HG03439 (cell line): ENCODE data around the gene UCP3.

Experiments used
- ATAC-seq: cut with Tn5 transposase; IDR thresholded peaks from one replicate; pipeline ENCODE4 v1.9.1; 2021; ENCODE audit warnings: mild to moderate bottlenecking, moderate library complexity; ENCODE audit not compliant: unreplicated experiment

The UCP3 gene

DNA sequence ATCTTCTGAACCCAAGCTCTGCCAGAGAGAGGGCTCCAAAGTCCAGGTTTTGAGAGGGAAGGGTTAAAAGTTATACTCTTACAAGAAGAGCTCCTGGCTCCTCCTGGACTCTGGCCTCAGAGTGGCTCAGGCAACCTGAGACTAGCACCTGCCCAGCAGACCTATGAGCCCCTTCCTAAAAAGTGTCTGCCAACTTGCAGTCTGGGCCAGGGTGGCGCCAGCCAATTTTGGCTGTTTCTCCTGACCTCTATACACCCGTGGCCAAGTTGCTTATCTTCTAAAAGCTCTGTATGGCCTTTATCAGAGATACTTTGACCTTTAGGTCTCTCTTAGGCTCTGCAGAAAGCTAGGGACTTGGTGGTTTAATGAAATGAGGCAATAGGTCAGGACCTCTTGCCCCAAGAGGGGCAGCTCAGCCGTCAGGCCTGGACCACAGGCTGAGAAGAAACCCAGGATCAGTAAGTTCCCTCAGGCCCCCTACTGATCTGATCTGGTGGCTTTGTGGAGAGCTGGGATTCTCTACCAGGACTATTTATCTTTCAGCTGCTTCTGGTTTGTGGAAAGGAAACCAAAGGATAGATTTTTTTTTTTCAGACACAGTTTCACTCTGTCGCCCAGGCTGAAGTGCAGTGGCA, 10.3 kb upstream of the UCP3 start:
- no peak for ATAC-seq

- ATAC-seq, result no peak
These were observed 9.6 kb upstream of the UCP3 start for GRCh38 chr11:74018331-74019005.

DNA sequence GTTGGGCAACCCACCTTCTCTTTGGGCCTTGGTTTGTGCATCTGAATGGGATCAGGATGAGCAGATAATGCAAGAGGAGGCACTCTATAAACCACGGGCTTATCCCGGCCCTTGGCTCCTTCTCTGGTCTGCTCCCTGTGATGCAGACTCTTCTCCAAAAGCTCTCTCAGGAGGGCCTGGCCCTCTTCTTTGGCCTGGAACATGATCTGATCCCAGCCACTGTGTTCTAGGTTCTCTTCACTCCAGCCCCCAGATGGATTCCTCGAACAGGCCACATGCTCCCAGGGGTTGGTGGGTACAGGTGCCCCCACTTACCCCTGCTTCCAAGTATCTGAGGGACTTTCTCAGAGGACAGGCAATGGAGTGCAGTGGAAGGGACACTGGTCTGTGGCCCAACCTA, 8.7 kb upstream of the UCP3 start:
- no peak for ATAC-seq

DNA sequence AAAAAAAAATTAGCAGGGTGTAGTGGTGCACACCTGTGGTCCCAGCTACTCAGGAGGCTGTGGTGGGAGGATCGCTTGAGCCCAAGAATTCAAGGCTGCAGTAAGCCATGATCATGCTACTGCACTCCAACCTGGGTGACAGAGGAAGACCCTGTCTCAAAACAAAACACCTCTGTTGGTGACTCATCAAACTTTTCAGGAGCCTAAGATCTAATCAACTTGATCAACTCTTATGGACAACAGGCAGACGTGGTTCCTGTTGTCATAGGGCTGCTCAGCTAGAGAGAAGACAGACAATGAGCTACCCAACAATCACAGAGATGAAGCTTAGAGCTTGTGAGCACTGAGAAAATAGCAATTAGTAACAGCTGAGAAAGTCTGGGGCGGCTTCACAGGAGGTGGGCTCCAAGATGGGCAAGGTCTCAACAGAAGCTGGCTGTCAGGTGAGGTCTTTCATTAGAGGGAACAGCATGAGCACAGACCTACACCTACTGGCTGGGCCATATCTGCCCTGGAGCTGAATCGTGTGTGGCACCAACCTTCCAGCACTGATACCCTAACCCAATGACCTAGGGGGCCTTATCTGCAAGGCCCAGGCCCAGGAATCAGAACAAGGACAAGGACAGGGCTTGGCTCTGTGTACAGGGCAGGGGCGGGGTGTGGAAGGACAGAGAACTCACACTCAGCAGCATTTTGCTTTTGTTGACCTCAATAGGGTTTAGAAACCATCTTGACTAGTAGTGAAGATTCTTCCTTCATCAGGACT, 7.2 kb upstream of the UCP3 start:
- ATAC-seq, result no peak

GRCh38 chr11:74014880-74015279, 6.0 kb upstream of the UCP3 start:
- no peak for ATAC-seq

GRCh38 chr11:74013141-74013540, 4.3 kb upstream of the UCP3 start:
- no peak for ATAC-seq

- ATAC-seq, result no peak
These were observed 3.4 kb upstream of the UCP3 start for GRCh38 chr11:74012074-74012809.

DNA sequence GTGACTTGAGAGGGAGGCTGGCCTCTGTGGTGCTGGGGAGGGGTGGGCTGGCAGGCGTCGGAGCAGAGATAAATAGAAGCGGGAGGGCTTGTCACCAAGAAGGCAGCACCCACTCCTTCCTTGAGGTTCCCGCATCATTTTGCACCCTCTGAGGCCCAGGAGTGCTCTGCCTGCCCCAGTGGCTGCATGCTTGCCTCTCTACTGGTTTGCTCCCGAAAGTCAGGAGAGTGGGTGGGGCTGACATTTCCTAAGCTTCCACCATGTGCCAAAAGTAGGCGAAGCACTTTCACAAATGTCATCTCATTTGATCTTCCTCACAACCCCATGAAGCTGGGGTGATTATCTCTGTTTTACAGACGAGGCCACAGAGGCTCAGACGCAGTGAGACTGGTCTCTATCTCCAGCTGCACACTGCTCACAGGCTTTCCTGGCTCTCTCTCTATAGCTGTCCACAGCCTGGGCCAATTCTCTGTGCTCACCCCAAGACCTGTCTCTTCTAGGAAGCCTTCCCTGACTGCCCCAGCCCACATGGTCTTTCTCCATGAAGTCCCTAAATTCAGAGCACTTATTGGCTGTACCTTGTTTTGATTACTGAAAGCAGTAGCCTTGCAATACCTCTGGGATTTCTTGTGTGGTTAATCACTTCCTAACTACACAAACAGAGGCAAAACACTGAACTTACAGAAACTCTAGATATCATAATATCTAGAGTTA, 2.6 kb upstream of the UCP3 start:
- peak; percentile 64 for ATAC-seq

DNA sequence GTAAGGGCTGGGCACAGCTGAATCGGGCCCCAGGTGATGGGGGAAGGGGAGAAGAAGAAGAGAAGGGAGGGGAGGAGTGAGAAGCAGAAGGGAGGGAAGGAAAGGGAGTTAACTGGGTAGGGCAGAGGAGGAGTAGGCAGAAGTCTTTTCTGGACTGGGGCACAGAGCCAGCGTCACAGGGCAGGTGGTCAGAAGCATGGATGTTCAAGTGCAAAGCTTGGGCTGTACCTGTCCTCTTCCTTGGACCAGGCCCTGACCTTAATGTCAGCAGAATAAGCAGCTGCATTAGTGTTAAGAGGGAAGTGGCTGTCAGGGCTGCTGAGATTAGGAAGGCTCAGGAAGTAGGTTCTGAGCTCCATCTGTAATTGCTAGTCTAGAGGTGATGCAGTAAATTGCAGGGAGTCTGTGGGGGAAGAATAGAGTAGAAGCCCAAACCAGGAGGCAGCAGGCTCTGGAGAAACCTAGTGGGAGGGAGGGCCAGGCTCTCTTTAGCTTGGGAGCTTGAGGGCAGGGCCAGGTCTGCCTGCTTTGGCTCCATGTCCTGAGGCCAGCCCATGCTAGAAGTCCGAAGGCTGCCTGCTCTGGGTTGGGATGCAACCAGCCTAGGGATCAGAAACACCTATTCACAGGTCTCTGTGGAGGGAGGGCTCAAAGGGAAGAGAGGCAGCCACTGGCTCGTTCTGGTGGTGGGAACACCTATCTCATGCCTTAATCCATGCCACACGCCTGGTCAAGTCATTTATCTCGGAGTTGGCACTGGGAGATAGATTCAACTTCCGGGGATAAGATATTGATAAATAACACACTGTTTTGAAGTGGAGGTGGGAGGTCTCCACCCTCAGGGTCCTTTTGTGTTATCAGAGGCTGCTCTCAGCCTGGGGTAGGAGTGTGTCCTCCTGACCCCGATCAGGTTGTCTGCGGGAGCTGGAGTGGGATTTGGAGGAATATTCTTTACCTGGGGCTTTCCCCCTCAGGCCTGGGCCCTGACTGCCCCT, 1.7 kb upstream of the UCP3 start:
- no peak for ATAC-seq

DNA sequence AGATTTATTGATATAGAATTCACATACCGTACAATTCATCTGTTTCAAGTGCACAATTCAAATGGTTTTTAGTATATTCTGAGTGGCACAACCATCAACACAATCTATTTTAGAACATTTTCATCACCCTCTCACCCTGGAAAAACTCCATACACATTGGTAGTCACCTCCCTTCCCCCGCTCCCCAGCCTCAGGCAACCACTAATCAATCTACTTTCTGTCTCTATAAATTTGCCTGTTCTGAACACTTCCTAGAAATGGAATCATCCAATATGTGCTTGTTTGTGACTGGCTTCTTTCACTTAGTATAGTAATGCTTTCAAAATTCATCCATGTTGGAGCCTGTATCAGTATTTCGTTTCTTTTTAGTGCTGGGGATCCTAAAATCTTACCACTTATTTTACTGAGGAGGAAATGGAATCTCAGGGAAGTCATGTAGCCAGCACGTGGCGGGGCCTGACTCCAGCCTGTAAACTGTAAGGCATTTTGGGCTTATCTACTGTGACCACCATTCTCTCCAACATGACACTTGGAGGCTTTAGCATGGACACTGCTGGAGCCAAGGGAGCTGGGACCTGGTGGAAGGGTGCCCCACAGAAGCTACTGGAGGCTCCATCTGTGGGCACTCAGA, 905 bp upstream of the UCP3 start:
- ATAC-seq, result no peak

DNA sequence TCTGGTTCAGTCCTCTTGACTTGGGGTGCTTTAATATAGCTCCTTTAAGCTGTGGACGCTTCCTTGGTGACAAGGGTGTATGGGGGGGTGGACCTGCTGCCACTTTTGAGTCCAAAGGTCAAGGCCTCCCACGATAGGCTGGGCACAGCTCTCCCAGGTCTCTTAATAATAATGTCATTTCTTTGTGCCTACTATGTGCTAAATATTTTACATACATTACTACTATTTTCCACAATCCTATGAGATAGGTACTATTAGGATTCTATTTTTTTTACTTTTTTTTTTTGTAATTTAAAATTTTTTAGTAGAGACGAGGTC, 304 bp upstream of the UCP3 start:
- no peak for ATAC-seq

DNA sequence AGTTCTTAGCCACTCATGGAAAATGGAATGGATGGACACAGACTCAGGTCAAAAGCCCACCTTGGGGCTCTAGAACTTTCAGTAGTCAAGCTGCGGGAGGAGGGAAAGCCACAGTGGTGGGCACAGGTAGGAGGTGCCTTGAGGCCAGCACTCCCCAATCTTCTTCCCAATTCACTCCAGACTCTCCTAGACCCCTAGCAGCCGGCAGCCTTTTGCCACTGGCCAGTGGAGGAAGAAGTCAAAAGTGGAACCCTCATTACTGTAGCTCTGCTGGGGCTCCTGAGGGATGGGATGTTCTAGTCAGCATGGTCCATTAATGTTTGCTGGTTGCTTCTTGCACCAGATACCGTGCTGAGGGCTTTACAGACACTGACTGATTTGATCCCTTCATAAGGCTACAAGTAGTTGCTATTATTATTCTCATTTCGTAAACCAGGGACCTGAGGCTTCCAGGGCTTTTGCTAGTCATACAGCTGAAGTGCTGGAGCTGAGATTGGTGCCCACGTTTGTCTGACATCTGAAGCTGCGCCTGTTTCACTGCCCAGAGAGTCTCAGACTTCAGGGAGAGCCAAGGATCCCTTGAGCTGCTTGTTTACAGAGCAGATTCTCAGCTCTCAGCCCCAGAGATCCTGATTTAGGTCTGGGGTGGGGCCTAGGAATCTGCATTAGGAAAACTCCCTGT, 1.1 kb downstream of the UCP3 start:
- no peak for ATAC-seq

GRCh38 chr11:74006743-74007304, 2.1 kb downstream of the UCP3 start:
- ATAC-seq, result no peak

DNA sequence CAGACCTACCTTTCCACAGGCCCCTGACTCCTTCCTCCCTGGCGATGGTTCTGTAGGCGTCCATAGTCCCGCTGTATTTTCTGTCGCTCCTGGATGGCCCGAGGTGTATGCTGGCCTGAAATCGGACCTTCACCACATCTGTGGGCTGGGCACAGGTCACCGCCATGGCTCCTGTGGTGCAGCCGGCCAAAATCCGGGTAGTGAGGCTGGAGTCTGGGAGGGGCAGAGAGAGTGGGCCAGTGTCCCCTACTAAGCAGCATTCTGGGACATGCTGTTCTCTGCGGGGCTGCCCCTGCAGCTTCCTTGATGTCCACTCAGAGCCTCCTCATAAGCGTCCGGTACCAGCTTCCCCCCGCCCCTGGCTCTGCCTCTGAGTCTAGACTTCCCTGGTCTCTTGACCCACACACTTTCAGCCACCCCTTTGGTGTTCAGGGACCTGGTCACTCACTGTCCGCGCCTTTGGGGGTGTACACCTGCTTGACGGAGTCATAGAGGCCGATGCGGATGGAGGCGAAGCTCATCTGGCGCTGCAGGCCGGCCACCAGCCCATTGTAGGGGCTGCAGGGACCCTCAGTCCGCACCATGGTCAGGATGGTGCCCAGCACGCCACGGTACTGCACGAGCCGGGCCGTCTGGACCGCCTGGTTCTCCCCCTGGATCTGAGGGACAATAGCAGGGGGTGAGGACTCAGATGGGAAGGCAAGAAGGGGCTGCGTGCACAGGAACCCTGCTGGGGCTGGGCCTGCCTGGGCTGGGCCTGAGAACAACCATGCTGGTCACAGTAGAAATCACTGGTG, 3.0 kb downstream of the UCP3 start:
- no peak for ATAC-seq

DNA sequence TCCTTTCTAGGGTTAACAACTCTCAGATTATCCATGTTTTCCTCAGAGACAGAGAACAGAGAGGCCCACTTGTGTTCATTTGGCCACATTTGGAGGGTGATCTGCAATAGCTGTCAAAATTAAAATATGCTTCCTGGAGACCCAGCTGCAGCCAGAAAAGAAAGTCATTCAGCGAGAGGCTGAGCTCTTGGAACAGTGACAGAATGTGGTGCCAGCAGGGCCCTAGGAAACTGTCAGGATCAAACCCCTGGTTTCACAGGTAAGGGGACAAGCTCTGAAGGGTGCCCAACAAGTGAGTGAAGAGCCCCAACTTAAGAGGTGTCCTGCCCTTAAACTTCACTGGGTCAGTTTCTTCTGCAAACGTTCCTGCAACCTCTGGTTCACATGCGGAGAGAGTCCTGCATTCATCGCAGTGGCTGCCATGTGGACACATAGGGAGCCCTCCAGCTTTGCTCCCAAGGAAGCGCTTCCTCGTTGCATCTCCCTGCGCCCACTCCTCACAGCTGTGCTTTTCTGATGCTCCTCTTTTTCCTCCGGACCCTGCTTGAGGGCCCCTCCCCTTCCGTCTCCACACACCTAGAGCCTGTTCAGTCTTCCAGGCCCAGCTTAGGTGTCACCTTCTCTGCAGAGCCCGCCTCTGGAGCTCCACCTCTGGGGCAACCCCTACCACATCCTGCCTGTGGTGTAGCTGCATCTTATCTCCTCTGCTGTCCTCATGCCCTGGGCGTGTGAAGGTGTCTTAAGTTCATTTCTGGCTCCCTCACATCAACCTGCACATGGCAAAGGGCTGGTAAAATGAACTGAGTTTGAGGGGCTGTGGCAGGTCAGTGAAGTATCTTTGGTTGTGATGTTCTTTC, 3.9 kb downstream of the UCP3 start:
- no peak for ATAC-seq

GRCh38 chr11:74004046-74004695, 4.7 kb downstream of the UCP3 start:
- no peak for ATAC-seq
